Stimulated activated CD4-positive, alpha-beta T cell treated with anti-CD3 and anti-CD28 coated beads, Interleukin-12 subunit alpha, Interleukin-12 subunit beta, amount 100 ng/mL, for 24 hours (primary cell): ENCODE measurements around the gene DCLK1.

Experiments used
- DNase-seq, 2 experiments: peaks; one replicate each; pipeline ENCODE4 v3.0.0-alpha.2; 2020; ENCODE audit warnings: low read depth in 2 of 2

The DCLK1 gene

DNA sequence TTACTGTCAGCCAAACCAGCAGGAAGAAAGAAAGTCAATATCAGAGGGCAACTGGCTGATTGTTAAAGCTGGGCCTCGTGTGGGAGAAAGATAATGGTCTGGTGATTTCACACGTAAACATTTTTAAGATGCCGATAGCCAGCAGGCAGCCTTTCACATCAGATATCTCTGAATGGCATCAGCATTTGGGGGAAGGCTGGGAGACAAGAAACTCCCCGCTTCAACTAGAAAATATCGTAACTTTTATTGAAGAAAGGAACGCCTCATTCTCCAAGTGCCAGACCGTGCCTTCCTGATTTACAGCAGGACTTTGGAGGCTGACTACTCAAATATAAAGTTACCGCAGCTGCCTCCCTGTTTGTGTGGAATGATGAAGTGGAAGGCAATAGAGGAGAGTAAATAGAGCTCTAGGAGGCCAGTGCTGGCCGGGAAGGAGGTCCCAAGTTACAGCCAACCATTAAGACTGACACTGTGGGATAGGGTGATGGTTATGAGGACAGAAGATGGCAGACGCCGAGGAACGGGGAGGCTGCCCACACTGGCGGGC, 370.4 kb downstream of the DCLK1 start:
- no peak for DNase-seq

DNA sequence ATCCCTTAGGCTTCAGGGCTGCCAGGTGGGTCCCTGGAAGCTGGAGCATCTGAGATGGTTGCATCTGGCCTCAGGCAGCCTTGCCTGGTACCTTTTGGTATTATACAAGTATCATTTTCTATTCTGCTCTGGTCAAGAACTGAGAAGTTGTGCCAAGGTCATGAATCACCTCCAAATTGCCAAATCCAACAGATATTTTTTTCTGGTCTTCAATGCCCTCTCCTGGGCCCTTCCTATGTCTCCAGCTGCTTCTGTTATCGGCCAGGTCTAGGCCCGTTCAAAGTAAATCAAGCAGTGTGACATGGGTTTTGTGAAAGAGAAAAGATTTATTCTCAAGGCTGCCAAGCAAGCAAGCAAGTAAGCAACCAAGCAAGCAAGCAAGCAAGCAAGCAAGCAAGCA, 383.6 kb downstream of the DCLK1 start:
- no peak for DNase-seq

DNA sequence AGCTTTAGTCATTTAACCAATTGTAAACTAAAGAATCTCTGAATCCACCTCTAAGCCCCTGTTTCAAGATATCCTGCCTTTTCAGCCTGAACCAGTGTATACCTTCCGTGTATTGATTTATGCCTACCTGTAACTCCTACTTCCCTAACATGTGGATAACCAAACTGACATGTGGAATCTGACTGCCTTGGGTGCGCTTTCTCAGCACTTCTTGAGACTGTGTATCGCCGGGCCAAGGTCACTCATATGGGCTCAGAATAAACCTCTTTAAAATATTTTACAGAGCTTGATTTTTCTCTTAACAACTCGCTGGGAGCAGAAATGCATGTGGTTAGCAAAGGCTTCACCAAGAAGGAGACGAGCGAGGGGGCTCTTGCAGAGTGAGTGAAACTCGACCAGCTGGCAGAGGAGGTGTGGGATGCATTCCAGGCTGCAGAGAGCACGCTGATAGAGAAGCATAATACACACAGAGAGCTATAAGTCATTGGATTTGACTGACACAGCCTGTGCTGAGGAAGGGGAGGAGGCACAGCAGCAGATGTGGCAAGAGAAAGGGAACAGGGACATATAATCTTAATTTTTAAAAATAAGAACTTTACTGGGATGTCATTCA, 386.5 kb downstream of the DCLK1 start:
- DNase-seq = no peak

DNA sequence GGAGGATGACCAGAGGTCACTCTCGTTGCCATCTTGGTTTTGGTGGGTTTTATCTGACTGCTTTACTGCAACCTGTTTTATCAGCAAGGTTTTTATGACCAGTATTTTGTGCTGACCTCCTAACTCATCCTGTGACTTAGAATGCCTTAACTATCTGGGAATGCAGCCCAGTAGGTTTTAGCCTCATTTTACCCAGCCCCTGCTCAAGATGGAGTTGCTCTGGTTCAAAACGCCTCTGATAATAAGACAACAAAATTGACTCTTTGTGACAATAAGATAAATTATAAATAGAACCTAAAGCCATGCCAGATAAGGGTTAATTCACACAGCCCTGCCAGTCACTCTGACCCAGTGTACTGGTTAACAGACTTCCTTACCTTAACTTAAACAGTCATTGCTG, 387.0 kb downstream of the DCLK1 start:
- DNase-seq = no peak

DNA sequence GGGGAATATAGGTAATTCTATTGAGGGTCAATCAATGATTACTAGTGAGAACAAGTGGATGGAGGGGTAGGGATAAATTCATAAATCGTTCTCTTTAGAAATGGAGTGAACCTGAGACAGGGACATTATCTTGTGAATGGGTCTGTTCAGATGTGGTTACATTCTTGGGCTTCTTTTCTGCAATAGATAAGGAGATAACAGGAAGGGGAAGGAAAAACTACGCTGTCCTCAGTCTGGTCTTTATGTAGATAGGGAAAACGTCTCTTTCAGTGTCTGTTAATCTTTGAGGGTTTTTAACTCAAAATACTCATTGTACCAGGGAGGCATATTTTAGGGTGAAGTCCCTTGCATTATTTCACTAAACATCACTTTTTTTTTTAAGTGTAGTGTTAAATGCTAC, 388.0 kb downstream of the DCLK1 start:
- DNase-seq = no peak

DNA sequence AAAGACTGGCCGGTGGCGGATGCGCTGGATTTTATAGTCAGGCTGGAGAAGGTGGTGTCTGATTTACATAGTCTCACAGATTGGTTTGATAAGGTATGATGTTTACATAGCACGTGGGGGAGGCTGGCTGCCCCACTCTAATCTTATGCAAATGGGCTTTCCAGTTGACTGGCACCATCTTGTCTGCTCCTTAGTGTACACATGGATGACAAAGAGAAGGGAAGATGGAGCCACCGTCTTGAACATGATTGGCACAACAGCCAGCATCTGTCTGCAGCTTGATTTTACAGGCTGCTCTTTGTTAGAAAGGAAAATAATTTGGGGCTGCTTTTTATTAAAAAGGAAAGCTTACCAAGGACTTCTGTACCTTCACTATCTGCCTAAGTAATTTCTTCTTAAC, 389.5 kb downstream of the DCLK1 start:
- no peak for DNase-seq

DNA sequence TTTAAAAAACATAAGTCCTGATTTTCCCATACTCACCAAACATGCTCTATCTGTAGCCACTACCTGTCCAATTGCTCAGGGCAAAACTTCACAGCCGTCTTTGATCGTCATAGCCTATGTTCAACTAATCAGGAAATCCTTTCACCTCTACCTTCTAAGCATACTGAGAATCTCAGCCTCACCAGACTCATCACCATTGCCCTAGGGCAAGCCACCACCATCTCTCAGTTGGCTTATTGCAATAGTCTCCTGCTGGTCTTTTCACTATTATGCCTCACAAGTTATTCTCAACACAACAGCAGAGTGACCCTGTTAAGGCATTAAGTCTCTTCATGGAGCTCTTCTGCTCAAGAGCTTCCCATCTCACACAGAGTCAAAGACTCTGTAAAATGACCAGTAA, 394.3 kb downstream of the DCLK1 start:
- no peak for DNase-seq

DNA sequence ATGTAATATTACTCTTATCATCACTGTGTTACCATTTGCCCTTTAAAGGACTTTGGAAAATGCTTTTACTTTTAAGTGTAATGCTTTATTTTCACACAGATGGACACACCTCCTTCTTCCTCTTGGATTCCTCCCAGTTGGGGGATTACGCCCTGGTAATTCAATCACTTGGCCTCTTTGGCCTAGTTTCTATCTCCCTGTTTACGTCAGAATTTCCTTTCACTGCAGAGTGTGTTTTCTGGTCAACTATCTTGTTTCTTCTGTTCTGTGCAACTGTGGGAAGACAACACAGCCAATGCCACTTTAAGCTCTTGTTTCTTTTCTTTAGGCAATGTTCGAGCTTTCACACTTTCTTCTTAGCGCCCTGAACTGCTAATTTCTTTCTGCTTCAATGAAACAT, 397.4 kb downstream of the DCLK1 start:
- no peak for DNase-seq

DNA sequence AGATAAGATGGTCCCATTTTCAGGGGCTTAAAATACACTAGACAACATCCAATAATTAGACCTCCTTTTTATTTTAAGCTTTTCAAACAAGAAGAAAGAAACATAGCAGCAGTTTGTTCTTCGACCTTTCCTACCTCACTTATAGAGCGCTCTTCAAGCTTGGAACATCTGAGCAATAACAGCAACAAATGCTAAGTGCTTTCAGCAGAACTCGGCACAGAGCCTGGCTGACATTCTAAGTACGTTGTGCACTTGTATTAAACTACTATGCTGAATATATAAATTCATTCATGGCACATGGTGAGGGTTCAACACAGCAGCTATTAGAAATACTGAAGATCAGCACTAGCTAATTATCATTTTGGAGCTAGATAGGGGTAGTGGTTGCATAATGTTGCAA, 398.6 kb downstream of the DCLK1 start:
- DNase-seq = no peak

DNA sequence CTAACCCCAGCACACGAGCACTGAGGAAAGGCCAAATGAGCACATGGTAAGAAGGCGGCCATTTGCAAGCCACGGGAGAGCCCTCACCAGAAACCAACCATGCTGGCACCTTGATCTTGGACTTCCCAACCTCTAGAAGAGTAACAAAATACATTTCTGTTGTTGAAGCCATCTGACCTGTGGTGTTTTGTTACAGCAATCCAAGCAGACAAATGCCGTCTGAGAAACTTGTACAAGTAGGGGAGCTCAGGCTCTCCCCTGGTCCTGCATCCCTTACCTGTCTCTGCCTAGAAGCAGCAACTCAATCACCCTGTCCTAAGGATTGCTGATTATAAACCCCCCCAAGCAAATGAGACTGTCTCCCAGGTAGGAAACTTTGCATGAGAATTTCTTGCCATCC, 399.7 kb downstream of the DCLK1 start:
- no peak for DNase-seq

DNA sequence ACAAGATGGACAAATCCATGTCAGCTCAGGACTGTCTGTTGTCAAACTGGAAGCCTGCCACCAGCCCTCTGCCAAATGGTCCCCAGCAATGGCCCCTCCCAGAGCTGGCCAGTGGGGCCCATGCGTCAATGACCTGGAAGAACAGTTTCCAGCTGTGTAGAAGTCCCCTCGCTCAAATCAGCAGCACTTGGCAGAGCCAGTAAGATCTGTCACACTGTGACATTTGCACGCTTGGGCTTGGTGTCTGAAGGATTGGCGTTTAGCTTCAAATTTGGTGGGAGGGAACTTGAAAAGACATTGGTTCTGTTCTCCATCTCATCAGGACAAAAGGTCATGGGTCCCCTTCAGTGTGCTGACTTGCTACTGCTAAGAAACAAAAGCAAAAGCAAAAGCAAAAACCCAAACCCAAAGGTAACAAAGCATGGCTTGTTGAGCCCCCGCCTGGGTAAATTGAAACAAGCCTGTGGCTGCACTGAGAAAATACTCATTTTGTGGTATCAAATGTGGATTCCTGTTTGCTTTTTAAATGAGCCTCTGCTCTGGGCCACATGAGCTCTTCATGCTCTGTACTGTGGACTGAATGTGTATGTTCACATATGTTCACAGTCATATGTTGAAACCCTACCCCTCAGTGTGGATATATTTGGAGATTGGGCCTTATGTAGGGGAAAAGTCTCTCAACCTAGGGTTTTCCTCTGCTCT, 401.1 kb downstream of the DCLK1 start:
- DNase-seq = no peak

DNA sequence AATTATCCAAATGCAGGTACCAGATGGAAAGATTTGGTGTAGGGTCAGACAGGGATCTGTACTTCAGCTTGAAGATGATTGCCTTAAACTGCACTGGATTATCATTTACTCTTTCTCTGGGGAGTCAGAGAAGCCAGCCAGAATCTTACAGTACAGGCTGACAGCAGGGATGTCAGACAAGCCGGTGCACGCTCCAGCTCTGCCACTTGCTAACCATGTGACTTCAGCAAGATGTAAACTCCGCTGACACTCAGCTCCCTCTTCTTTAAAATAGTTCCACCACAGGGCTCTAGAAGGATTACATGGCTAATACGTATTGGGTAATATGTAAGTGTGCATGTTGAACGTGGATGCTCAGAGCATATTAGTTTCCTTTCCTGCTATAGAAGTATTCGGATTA, 403.3 kb downstream of the DCLK1 start:
- DNase-seq = no peak

DNA sequence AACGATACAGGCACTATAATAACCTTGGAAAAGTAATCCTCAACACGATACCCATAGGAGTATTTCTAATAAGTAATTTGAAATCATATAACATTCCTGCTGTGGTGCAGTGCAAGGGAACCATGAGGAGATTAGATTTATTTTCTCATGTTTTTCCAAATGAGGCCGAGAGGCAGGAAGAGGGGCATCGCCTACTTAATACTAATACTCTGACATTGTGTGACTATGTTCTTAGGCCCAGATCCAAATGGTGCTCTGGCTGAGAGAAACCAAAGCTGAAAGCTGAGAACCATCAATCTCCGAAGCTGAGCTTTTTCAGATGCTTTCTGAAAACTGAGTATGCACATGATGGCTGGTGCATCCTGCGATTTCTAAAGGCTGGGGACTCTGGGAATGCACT, 406.7 kb downstream of the DCLK1 start:
- no peak for DNase-seq

DNA sequence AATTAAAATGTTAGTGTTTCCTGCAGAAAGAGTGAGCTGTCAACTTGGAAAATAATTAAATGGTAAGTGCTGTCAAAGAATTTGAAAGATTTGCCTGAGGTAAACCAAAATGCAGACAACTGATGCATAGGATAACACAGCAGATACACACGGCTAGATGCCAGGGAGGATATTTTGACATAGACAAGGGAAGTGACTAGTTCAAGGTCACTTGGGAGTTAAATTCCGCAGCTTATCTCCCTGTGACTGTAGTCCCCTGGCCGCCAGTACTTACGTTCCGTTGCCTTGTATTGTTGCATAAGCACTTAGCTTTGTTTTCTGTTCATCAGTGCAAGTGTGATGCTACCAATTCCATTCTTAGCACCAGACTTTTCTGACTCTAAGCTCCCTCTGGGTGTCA, 407.4 kb downstream of the DCLK1 start:
- DNase-seq = no peak

DNA sequence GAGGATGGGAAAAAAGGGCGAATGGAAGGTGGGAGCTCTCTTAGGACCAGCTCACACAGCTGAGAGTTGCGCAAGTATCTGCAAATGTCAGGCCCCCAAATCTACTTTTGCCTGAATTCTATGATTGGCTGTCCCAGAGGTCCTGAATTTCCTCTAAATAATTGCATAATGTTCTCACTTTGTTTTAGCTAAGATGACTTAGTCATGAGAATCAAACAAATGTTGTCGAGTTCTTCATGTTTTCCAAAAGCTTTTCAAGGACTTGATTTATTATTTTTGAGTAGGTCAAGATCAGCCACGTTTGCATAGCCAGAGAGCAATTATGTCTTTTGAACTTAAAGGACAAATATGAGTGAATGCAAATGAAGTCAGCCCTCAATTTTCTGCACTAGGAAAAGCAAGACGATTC, 408.1 kb downstream of the DCLK1 start:
- no peak for DNase-seq

DNA sequence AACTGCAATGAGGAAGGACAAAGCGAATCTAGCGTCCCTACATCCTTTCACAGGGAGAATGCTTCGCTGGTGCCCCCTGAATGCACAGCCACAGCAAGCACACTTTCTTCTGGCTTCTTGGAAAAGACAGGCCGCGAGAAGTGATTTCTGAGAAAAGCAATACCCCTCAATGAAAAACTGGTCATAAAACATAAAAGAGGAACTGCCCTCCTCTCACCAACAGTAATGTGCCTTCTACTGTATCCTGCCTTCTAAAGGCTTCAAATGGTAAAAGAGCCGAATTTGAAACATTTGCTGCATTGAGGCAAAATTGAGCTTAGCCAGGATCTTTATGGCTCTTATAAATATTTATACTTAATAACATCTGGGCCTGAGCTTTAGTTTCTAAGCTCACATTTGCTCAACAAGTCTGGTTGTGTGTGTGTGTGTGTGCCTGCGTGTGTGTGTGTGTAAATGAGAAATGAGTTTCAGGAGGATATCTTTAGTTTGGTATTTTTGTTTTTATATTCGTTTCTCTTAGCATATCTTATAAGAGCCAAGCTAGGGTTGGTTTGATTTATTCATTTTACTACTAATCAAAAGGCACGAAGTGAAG, 408.6 kb downstream of the DCLK1 start:
- DNase-seq = no peak

DNA sequence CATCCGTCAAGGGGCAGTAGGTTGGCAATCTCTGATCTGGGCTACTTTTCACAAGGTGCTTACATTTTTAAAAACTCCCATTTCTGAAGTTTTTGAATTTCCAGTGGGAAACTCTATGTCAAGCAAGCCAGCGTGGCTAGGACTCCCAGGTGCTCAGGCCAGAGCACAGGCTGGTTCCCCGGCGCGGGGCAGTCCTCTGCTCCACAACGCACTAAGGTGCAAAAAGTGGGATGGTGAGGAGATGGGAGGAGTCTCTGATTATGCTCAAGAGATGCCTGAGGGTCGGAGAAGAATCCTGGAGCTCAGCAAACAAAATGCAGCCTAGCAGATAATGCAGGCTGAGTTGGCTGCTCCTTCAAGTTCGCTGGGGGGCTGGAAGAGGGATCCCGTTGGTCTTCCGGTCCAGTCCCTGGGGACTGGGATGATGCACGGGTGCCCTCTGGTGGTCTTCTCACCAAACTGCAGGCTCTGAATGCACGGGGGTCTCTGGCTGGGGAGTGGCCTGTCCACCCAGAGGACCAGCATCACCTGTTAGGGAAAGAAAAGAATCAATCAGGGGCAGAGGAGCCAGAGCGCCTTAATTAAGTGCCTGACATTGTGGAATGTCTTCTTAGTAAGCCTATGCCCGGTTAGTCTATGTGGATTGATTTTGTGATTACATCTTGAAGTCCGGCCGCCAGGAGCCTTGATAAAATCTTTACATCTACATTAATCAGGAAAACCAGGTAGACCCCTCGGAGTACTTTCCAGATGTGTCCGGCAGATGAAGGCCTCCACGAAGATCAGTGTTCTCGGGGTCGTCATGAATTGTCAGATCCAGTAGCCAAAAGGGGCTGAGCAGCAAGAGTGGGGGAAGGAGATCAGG, 410.3 kb downstream of the DCLK1 start:
- DNase-seq = peak in 1 of 2 experiments; percentile 15

DNA sequence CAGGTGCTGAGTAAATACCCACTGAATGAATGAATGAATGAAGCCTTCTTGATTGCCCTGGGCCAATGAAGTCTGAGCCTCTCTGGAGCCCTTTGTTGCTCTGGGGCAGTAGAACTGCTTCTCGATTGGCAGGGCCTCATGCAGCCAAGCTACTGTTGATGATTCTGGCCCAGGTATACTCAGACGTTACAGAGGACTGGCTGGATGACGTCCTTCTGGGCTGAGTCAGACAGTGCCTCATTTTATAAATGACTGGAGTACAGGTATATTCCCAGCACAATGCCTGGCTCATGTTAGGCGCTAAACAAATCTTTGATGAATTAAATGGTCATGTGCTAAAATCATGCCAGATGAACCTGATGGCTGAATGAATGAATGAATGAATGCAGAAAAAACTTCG, 410.9 kb downstream of the DCLK1 start:
- no peak for DNase-seq
